ENCODE data around the gene CFAP74.

CFAP74 gene

DNA sequence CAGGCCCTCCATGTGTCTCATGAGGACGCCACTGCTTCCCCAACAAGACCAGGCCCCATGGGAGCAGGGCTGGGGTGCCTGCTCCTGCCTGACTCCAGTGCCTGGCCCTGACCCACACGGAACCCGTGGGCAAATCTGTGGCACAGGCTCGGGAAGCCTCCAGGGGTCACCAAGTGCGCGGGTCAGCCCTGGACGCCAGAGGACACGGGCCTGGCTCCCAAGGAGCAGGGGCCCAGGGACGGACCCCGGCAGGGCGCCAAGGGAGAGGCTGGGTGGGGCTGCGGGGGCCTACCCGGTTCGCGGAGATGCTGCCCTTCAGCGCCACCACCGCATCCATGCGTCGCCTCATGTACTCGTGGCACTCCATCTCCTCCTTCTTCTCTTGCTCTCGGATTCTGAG is 31.9 kb downstream of the CFAP74 start:
- H3K36me3 ChIP-seq (ENCODE audit: insufficient read depth, low read length) = no peaks in the 10 kb centered on the region
- no peaks in the 10 kb centered on the region for H3K9me2 ChIP-seq (replicated peaks; ENCODE audit: low read depth, low read length)
- H3K79me2 ChIP-seq (ENCODE audit: insufficient read depth, low read length) = no peaks in the 10 kb centered on the region
- no peaks in the 10 kb centered on the region for H3K27me3 ChIP-seq (ENCODE audit: insufficient read depth, low read length, poor library complexity, severe bottlenecking)
- H3K9ac ChIP-seq (ENCODE audit: low read depth, low read length, poor library complexity, severe bottlenecking) = no peak overlapping the region
- H3K4me1 ChIP-seq (ENCODE audit: insufficient read depth, low read length, poor library complexity, severe bottlenecking) = no peaks in the 10 kb centered on the region
- peaks cover 7% of the 10 kb centered on the region; the same call in 1 of the 2 replicates for H3K9me3 ChIP-seq (ENCODE audit: insufficient read depth, low read depth, low read length)
- H2AFZ ChIP-seq (ENCODE audit: low read length) = no peak overlapping the region
- H4K20me1 ChIP-seq (ENCODE audit: insufficient read depth, low read length, poor library complexity, severe bottlenecking) = no peaks in the 10 kb centered on the region
- TF ChIP-seq EZH2phosphoT487 (IDR thresholded peaks at IDR 0.05; ENCODE audit: borderline replicate concordance) (no peak), CTCF (conservative IDR thresholded peaks at IDR 0.05; ENCODE audit: low read length) (no peak)
- H3F3A ChIP-seq (ENCODE audit: low read depth) = no peaks in the 10 kb centered on the region
- H3K4me3 ChIP-seq (ENCODE audit: low read length, poor library complexity, severe bottlenecking) = no peak overlapping the region
- H3K4me2 ChIP-seq (ENCODE audit: low read depth, low read length, poor library complexity, severe bottlenecking) = no peak overlapping the region

GRCh38 chr1:1971017-1971416 is 32.6 kb downstream of the CFAP74 start:
- no peak overlapping the region for H3K4me2 ChIP-seq (ENCODE audit: low read depth, low read length, poor library complexity, severe bottlenecking)
- H3K4me1 ChIP-seq (ENCODE audit: insufficient read depth, low read length, poor library complexity, severe bottlenecking) = no peaks in the 10 kb centered on the region
- H3K4me3 ChIP-seq (ENCODE audit: low read length, poor library complexity, severe bottlenecking) = no peak overlapping the region
- H3F3A ChIP-seq (ENCODE audit: low read depth) = no peaks in the 10 kb centered on the region
- H3K79me2 ChIP-seq (ENCODE audit: insufficient read depth, low read length) = no peaks in the 10 kb centered on the region
- H4K20me1 ChIP-seq (ENCODE audit: insufficient read depth, low read length, poor library complexity, severe bottlenecking) = no peaks in the 10 kb centered on the region
- H3K36me3 ChIP-seq (ENCODE audit: insufficient read depth, low read length) = no peaks in the 10 kb centered on the region
- no peak overlapping the region for H3K9ac ChIP-seq (ENCODE audit: low read depth, low read length, poor library complexity, severe bottlenecking)
- TF ChIP-seq EZH2phosphoT487 (IDR thresholded peaks at IDR 0.05; ENCODE audit: borderline replicate concordance) = no peak
- no peaks in the 10 kb centered on the region for H3K9me2 ChIP-seq (replicated peaks; ENCODE audit: low read depth, low read length)
- no peaks in the 10 kb centered on the region for H3K27me3 ChIP-seq (ENCODE audit: insufficient read depth, low read length, poor library complexity, severe bottlenecking)
- H2AFZ ChIP-seq (ENCODE audit: low read length) = no peak overlapping the region
- peaks cover 7% of the 10 kb centered on the region; the same call in 1 of the 2 replicates for H3K9me3 ChIP-seq (ENCODE audit: insufficient read depth, low read depth, low read length)

GRCh38 chr1:1969953-1970716 is 33.5 kb downstream of the CFAP74 start:
- TF ChIP-seq CTCF (conservative IDR thresholded peaks at IDR 0.05; ENCODE audit: low read length) (no peak), EZH2phosphoT487 (IDR thresholded peaks at IDR 0.05; ENCODE audit: borderline replicate concordance) (no peak)
- Histone ChIP-seq H2AFZ (ENCODE audit: low read length) (no peak overlapping the region), H3K4me2 (ENCODE audit: low read depth, low read length, poor library complexity, severe bottlenecking) (no peak overlapping the region), H3K79me2 (ENCODE audit: insufficient read depth, low read length) (no peaks in the 10 kb centered on the region), H3K4me3 (ENCODE audit: low read length, poor library complexity, severe bottlenecking) (no peak overlapping the region), H3K27me3 (ENCODE audit: insufficient read depth, low read length, poor library complexity, severe bottlenecking) (no peaks in the 10 kb centered on the region), H3K9me2 (replicated peaks; ENCODE audit: low read depth, low read length) (no peaks in the 10 kb centered on the region), H4K20me1 (ENCODE audit: insufficient read depth, low read length, poor library complexity, severe bottlenecking) (no peaks in the 10 kb centered on the region), H3K9ac (ENCODE audit: low read depth, low read length, poor library complexity, severe bottlenecking) (no peak overlapping the region), H3F3A (ENCODE audit: low read depth) (no peaks in the 10 kb centered on the region), H3K4me1 (ENCODE audit: insufficient read depth, low read length, poor library complexity, severe bottlenecking) (no peaks in the 10 kb centered on the region), H3K9me3 (ENCODE audit: insufficient read depth, low read depth, low read length) (peaks cover 7% of the 10 kb centered on the region; the same call in 1 of the 2 replicates), H3K36me3 (ENCODE audit: insufficient read depth, low read length) (no peaks in the 10 kb centered on the region)

DNA sequence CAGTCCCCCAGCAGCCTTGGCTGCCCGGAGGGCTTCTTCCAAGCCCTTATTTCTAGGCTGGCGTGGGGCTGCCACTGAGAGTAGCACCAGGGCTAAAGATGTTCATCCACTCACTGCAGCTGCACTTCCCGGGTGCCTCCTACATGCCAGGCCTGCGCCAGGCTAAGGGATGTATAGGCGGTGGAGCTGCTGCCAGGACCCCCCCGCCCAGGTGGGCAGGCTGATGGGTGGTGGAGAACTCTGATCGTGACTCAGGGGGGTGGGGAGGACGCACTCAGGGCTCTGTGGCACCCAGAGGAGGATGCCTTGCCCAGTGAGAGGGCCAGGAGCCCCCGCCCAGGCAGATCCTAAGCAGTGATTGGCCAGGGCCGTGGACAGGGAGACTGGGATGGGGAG is 34.1 kb downstream of the CFAP74 start:
- Histone ChIP-seq H3K9me3 (ENCODE audit: insufficient read depth, low read depth, low read length) (peaks cover 7% of the 10 kb centered on the region; the same call in 1 of the 2 replicates), H3K79me2 (ENCODE audit: insufficient read depth, low read length) (no peaks in the 10 kb centered on the region), H2AFZ (ENCODE audit: low read length) (no peak overlapping the region), H3K27me3 (ENCODE audit: insufficient read depth, low read length, poor library complexity, severe bottlenecking) (no peaks in the 10 kb centered on the region), H3K9me2 (replicated peaks; ENCODE audit: low read depth, low read length) (no peaks in the 10 kb centered on the region), H3K9ac (ENCODE audit: low read depth, low read length, poor library complexity, severe bottlenecking) (no peak overlapping the region), H3F3A (ENCODE audit: low read depth) (no peaks in the 10 kb centered on the region), H3K36me3 (ENCODE audit: insufficient read depth, low read length) (no peaks in the 10 kb centered on the region), H3K4me1 (ENCODE audit: insufficient read depth, low read length, poor library complexity, severe bottlenecking) (no peaks in the 10 kb centered on the region), H3K4me3 (ENCODE audit: low read length, poor library complexity, severe bottlenecking) (no peak overlapping the region), H3K4me2 (ENCODE audit: low read depth, low read length, poor library complexity, severe bottlenecking) (no peak overlapping the region), H4K20me1 (ENCODE audit: insufficient read depth, low read length, poor library complexity, severe bottlenecking) (no peaks in the 10 kb centered on the region)
- TF ChIP-seq EZH2phosphoT487 (IDR thresholded peaks at IDR 0.05; ENCODE audit: borderline replicate concordance) (no peak), CTCF (conservative IDR thresholded peaks at IDR 0.05; ENCODE audit: low read length) (no peak)
